SK-N-SH (cell line): ENCODE measurements around the gene RMI1. TPM values are rescaled to one million over a fixed set of nuclear protein-coding genes. Genes with fewer than 3 reads are reported as not detected.

ENCODE experiments used
- CTCF ChIA-PET: fragments of 300-600, 350-600 bp; formaldehyde crosslinking; extraction: SDS; loops from one replicate; lab custom pipeline; 2021; lab: Yijun Ruan, JAX
- POLR2A ChIA-PET: fragments of 350-600 bp; sonication (Branson Sonifier 250); formaldehyde crosslinking; extraction: SDS; loops from one replicate; lab custom pipeline; 2020; ENCODE audit warnings: antibody characterized with exemption, inconsistent platforms; lab: Yijun Ruan, JAX
- DNase-seq: peaks from one replicate; pipeline ENCODE4 v3.0.0; 2012
- H2AFZ ChIP-seq: fragments of 200-600 bp; sonication (generic); 2 replicates; pipeline ENCODE4 v1.8.1; 2016; ENCODE audit warnings: antibody characterized with exemption, mild to moderate bottlenecking, low read depth
- H3F3A ChIP-seq: fragments of 200-600 bp; sonication (generic); replicated peaks from 2 replicates; pipeline ENCODE3; 2016; ENCODE audit warnings: antibody characterized with exemption, mild to moderate bottlenecking; ENCODE audit not compliant: insufficient read depth
- H3K27ac ChIP-seq, 2 experiments: fragments of 200-500 bp in 1 of 2; fragments of 200-600 bp in 1 of 2; sonication (Bioruptor generic) in 1 of 2; sonication (generic), shearing (Covaris generic) in 1 of 2; 2 replicates each; pipeline versions ENCODE4 v1.5.1 to v1.6.1; 2014 to 2016; ENCODE audit warnings: low read depth in 2 of 2, inconsistent platforms in 1 of 2, low read length in 1 of 2, mild to moderate bottlenecking in 1 of 2, mixed read lengths in 1 of 2
- H3K27me3 ChIP-seq: fragments of 200-600 bp; sonication (generic), shearing (Covaris generic); 2 replicates; pipeline ENCODE4 v1.6.1; 2016; ENCODE audit warnings: mixed run types; ENCODE audit not compliant: insufficient read depth
- H3K36me3 ChIP-seq, 2 experiments: fragments of 200-500 bp in 1 of 2; fragments of 200-600 bp in 1 of 2; sonication (Bioruptor generic) in 1 of 2; sonication (generic) in 1 of 2; replicated peaks in 1 of 2; 2 replicates each; pipeline versions ENCODE3 to v1.5.1; 2014 to 2016; ENCODE audit warnings: low read length in 1 of 2, mild to moderate bottlenecking in 1 of 2; ENCODE audit not compliant: insufficient read depth in 2 of 2, control insufficient read depth in 1 of 2
- H3K4me1 ChIP-seq, 2 experiments: fragments of 200-500 bp in 1 of 2; fragments of 200-600 bp in 1 of 2; sonication (Bioruptor generic) in 1 of 2; sonication (generic), shearing (Covaris generic) in 1 of 2; 2 replicates each; pipeline versions ENCODE4 v1.5.1 to v1.6.1; 2014 to 2016; ENCODE audit warnings: low read depth in 1 of 2, low read length in 1 of 2, mixed run types in 1 of 2; ENCODE audit not compliant: insufficient read depth in 2 of 2, control insufficient read depth in 1 of 2
- H3K4me2 ChIP-seq: fragments of 200-600 bp; sonication (generic), shearing (Covaris generic); 2 replicates; pipeline ENCODE4 v1.6.1; 2017; ENCODE audit warnings: mixed run types
- H3K4me3 ChIP-seq, 2 experiments: fragments of 200-500 bp in 1 of 2; fragments of 200-600 bp in 1 of 2; sonication (Bioruptor generic) in 1 of 2; sonication (generic), shearing (Covaris generic) in 1 of 2; 2 replicates each; pipeline versions ENCODE4 v1.5.1 to v1.8.1; 2014 to 2016; ENCODE audit warnings: low read depth in 2 of 2, inconsistent platforms in 1 of 2, low read length in 1 of 2, mild to moderate bottlenecking in 1 of 2, mixed read lengths in 1 of 2, moderate library complexity in 1 of 2
- H3K79me2 ChIP-seq: fragments of 200-600 bp; sonication (generic); 2 replicates; pipeline ENCODE4 v1.8.1; 2017; ENCODE audit warnings: mild to moderate bottlenecking; ENCODE audit not compliant: insufficient read depth
- H3K9ac ChIP-seq: fragments of 200-600 bp; sonication (generic); 2 replicates; pipeline ENCODE4 v1.6.1; 2017; ENCODE audit warnings: mixed run types
- H3K9me2 ChIP-seq: fragments of 200-600 bp; sonication (generic); 2 replicates; pipeline ENCODE4 v1.6.1; 2017; ENCODE audit warnings: mixed run types
- H3K9me3 ChIP-seq: fragments of 200-600 bp; sonication (generic); 2 replicates; pipeline ENCODE4 v1.6.1; 2017; ENCODE audit warnings: mixed run types, mild to moderate bottlenecking, moderate library complexity
- H4K20me1 ChIP-seq: fragments of 200-600 bp; sonication (generic); 2 replicates; pipeline ENCODE4 v1.6.1; 2017; ENCODE audit warnings: mild to moderate bottlenecking, mixed run types; ENCODE audit not compliant: insufficient read depth
- ELF1 ChIP-seq: IDR thresholded peaks from 2 replicates; pipeline ENCODE4 v1.4.0; 2012
- EP300 ChIP-seq, 2 experiments: IDR thresholded peaks; 2 replicates each; pipeline versions ENCODE4 v1.4.0 to v1.6.1; 2012; ENCODE audit warnings: borderline replicate concordance in 1 of 2, low read depth in 1 of 2, low read length in 1 of 2
- FOSL2 ChIP-seq: IDR thresholded peaks from 2 replicates; pipeline ENCODE4 v1.4.0; 2012; ENCODE audit warnings: low read depth, mild to moderate bottlenecking, moderate library complexity, borderline replicate concordance
- FOXJ3 ChIP-seq: sonication (generic); formaldehyde crosslinking; IDR thresholded peaks from 2 replicates; pipeline ENCODE4 v1.5.1; 2020; ENCODE audit warnings: mild to moderate bottlenecking, missing genetic modification reagents
- FOXM1 ChIP-seq: IDR thresholded peaks from 2 replicates; pipeline ENCODE4 v1.4.0; 2012; ENCODE audit warnings: low read depth, mild to moderate bottlenecking
- GABPA ChIP-seq: IDR thresholded peaks from 2 replicates; pipeline ENCODE4 v1.4.0; 2012; ENCODE audit warnings: low read depth, mild to moderate bottlenecking
- GATA2 ChIP-seq: sonication (generic); formaldehyde crosslinking; IDR thresholded peaks from 2 replicates; pipeline ENCODE4 v1.5.0; 2020; ENCODE audit warnings: mild to moderate bottlenecking, missing genetic modification reagents
- IRF3 ChIP-seq: fragments of 150-350 bp; IDR thresholded peaks from 2 replicates; pipeline ENCODE4 v1.6.1; 2016; ENCODE audit warnings: mild to moderate bottlenecking, low read depth, low read length
- JUND ChIP-seq: IDR thresholded peaks from 2 replicates; pipeline ENCODE4 v1.4.0; 2012
- MXI1 ChIP-seq: IDR thresholded peaks from 2 replicates; pipeline ENCODE4 v1.6.1; 2012; ENCODE audit warnings: mild to moderate bottlenecking, low read depth, low read length, improper control_type of control experiment
- PBX3 ChIP-seq: IDR thresholded peaks from 2 replicates; pipeline ENCODE4; 2012
- POLR2AphosphoS5 ChIP-seq: IDR thresholded peaks from 2 replicates; pipeline ENCODE4 v1.6.1; 2012; ENCODE audit warnings: low read depth, low read length
- RAD21 ChIP-seq: IDR thresholded peaks from 2 replicates; pipeline ENCODE4 v1.6.1; 2012; ENCODE audit warnings: mild to moderate bottlenecking, low read length
- RCOR1 ChIP-seq: fragments of 150-350 bp; IDR thresholded peaks from 2 replicates; pipeline ENCODE4 v1.6.1; 2017; ENCODE audit warnings: antibody characterized with exemption, low read length
- SMC3 ChIP-seq: IDR thresholded peaks from 2 replicates; pipeline ENCODE4 v1.6.1; 2012; ENCODE audit warnings: low read depth, low read length, improper control_type of control experiment
- TCF12 ChIP-seq: IDR thresholded peaks from 2 replicates; pipeline ENCODE4 v1.4.0; 2012
- USF2 ChIP-seq: fragments of 150-350 bp; IDR thresholded peaks from 2 replicates; pipeline ENCODE4 v1.6.1; 2017; ENCODE audit warnings: antibody characterized with exemption, low read length, low read depth, borderline replicate concordance
- YY1 ChIP-seq: IDR thresholded peaks from 2 replicates; pipeline ENCODE4 v1.4.0; 2012; ENCODE audit warnings: low read depth, mild to moderate bottlenecking
- WGBS: methylation state at CpG from one replicate; pipeline ENCODE4 v1.1.6; 2017; ENCODE audit warnings: low lambda C conversion rate; 5-methylcytosine and 5-hydroxymethylcytosine counted together
- polyA plus RNA-seq, 3 experiments: library from polyadenylated mRNA; depleted of rRNA; stranded (reverse); fragments of >200 nt; gene quantifications; 2 replicates each; pipeline ENCODE4 v1.2.3, GENCODE V29; 2012

The RMI1 gene
- polyA plus RNA-seq, 1 of the 3 experiments (the other 2 are of a cell fraction) = 1.0 TPM

- no peaks in the 10 kb centered on the region for H3K4me1 ChIP-seq
- no peaks in the 10 kb centered on the region for H4K20me1 ChIP-seq
- no peak overlapping the region for H3K27ac ChIP-seq
- WGBS = 99% methylated on average over 2 of the region's 2 CpGs
- no peaks in the 10 kb centered on the region for H3K79me2 ChIP-seq
- H3K4me2 ChIP-seq = no peak overlapping the region
- H3K9me2 ChIP-seq = no peaks in the 10 kb centered on the region
- DNase-seq = no peak
- CTCF ChIA-PET = interaction anchor here (0.6 kb wide), 1 partner anchor 79 kb away, joined by 4 read pairs; no protein-coding TSS in a partner anchor
- no peak overlapping the region for H3K4me3 ChIP-seq
- H3K36me3 ChIP-seq = peaks cover 0 to 13% of the 10 kb centered on the region in 2 experiments
- peaks cover 9% of the 10 kb centered on the region; the same call in 1 of the 2 replicates for H3K9me3 ChIP-seq
- TF ChIP-seq YY1 (no peak), RAD21 (no peak), GABPA (no peak), PBX3 (no peak), SMC3 (no peak), IRF3 (no peak), JUND (no peak), POLR2AphosphoS5 (no peak), FOXJ3 (no peak), EP300 (IDR thresholded peaks at IDR 0.05; ENCODE audit: borderline replicate concordance in 1 of 2, low read depth in 1 of 2, low read length in 1 of 2) (no peak)
- no peak overlapping the region for H2AFZ ChIP-seq
- POLR2A ChIA-PET = no interaction called here
- peaks cover 5% of the 10 kb centered on the region for H3F3A ChIP-seq
- no peaks in the 10 kb centered on the region for H3K27me3 ChIP-seq
- no peak overlapping the region for H3K9ac ChIP-seq
Observed at GRCh38 chr9:84007662-84008061, 27.1 kb downstream of the RMI1 start.

GRCh38 chr9:84024041-84024575, 43.5 kb downstream of the RMI1 start:
- Histone ChIP-seq H3K4me2 (no peak overlapping the region), H3F3A (no peaks in the 10 kb centered on the region), H3K27ac (no peak overlapping the region), H3K9me2 (no peaks in the 10 kb centered on the region), H3K36me3 (no peaks in the 10 kb centered on the region), H3K4me1 (no peaks in the 10 kb centered on the region), H3K4me3 (no peak overlapping the region), H3K9ac (no peak overlapping the region), H3K9me3 (no peaks in the 10 kb centered on the region), H2AFZ (no peak overlapping the region), H4K20me1 (no peaks in the 10 kb centered on the region), H3K79me2 (no peaks in the 10 kb centered on the region), H3K27me3 (no peaks in the 10 kb centered on the region)
- WGBS = 75% methylated on average over 4 of the region's 4 CpGs
- CTCF ChIA-PET = no interaction called here
- POLR2A ChIA-PET = no interaction called here
- no peak for DNase-seq
- TF ChIP-seq TCF12 (no peak), FOSL2 (no peak), RCOR1 (no peak), FOXJ3 (no peak), IRF3 (no peak), ELF1 (no peak), MXI1 (no peak), EP300 (IDR thresholded peaks at IDR 0.05; ENCODE audit: borderline replicate concordance in 1 of 2, low read depth in 1 of 2, low read length in 1 of 2) (no peak), PBX3 (no peak), GABPA (no peak), FOXM1 (no peak), USF2 (no peak), GATA2 (no peak)
